ENCODE data around the gene TMEM132E. TPM values are rescaled to one million over a fixed set of nuclear protein-coding genes. Genes with fewer than 3 reads are reported as not detected.
A peak's percentile ranks its signal among the peaks of the same experiment; 100 is the strongest.

Gene TMEM132E
- total and polyA plus RNA-seq, 8 donors: 0.04 to 1.1 (median 0.10) TPM; not detected in 2

DNA sequence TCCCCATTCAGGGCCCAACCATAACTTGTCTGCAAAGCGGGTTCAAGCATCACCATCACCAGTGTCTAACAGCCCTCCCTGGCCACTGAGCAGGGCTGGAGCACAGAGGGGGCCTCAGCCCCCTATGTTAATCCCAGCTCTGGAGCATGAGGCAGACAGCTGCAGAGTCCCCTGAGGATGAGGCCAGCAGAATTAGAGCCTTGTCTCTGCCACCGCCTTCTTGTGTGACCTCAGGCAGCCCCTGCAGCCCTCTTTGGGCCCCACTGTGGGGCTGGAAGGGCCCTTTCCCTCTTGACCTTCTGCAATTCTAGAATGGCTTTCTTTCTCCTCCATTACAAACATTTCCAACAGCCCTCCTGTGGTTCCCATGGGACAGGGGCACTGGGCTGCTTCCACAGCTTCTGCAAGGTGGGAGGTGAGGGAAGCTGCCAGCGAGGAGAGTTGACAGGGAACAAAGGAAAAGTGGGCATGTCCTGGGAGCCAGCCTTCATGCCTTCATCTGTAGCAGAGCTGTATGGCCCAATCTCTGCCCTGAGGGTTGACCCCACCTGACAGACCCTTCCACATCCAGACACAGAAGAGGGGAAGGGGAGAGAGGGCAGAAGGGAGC lies 65.7 kb downstream of the TMEM132E start:
- Histone ChIP-seq H3K27me3 (no peaks in the 10 kb centered on the region), H3K4me1 (no peaks in the 10 kb centered on the region), H3K36me3 (no peaks in the 10 kb centered on the region), H3K27ac (no peak overlapping the region), H3K9me3 (no peaks in the 10 kb centered on the region), H3K4me3 (no peak overlapping the region)
- DNase-seq (no peak), FAIRE-seq (no peak), ATAC-seq (no peak)
- 60 to 64% methylated on average over 3 of the region's 3 CpGs for WGBS, 2 donors
- intact Hi-C loops (cut with DNase I): loop anchor here in 1 of 3 donors (10.0 kb wide), 1 partner anchor 220 kb away; no protein-coding TSS in a partner anchor
- TF ChIP-seq, protein P1, sequence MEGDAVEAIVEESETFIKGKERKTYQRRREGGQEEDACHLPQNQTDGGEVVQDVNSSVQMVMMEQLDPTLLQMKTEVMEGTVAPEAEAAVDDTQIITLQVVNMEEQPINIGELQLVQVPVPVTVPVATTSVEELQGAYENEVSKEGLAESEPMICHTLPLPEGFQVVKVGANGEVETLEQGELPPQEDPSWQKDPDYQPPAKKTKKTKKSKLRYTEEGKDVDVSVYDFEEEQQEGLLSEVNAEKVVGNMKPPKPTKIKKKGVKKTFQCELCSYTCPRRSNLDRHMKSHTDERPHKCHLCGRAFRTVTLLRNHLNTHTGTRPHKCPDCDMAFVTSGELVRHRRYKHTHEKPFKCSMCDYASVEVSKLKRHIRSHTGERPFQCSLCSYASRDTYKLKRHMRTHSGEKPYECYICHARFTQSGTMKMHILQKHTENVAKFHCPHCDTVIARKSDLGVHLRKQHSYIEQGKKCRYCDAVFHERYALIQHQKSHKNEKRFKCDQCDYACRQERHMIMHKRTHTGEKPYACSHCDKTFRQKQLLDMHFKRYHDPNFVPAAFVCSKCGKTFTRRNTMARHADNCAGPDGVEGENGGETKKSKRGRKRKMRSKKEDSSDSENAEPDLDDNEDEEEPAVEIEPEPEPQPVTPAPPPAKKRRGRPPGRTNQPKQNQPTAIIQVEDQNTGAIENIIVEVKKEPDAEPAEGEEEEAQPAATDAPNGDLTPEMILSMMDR (IDR thresholded peaks at IDR 0.05): no peak

DNA sequence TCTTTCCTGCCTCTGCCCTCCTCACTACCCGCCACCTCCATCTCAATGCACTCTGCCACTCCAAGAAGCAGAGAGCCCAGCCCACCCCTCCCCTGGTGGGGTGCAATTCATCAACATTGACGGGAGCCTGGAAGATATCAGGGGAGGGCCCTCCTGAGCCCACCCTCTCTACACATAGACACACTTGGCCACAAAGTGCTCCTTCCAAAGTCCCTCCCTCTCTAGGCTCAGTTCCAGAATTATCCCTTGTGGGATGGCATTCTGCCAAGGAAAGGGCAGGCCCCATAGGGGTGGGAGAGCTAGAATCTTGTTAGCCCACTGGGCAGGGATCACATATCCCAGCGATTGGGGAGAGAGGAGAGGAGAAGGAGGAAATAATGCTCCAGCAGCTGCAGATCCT lies 66.2 kb downstream of the TMEM132E start:
- 36 to 48% methylated on average over 2 to 3 of the region's 3 CpGs for WGBS, 2 donors
- no peak overlapping the region for H3K4me3 ChIP-seq
- intact Hi-C loops (cut with DNase I): loop anchor here in 1 of 3 donors (10.0 kb wide), 1 partner anchor 221 kb away; no protein-coding TSS in a partner anchor
- H3K27me3 ChIP-seq: no peaks in the 10 kb centered on the region
- no peak for DNase-seq
- peak in 1 of 4 donors; percentile 48 for ATAC-seq
- TF ChIP-seq, protein P1 (IDR thresholded peaks at IDR 0.05): no peak
- H3K36me3 ChIP-seq: no peaks in the 10 kb centered on the region
- no peak overlapping the region for H3K27ac ChIP-seq
- no peaks in the 10 kb centered on the region for H3K4me1 ChIP-seq
- H3K9me3 ChIP-seq: no peaks in the 10 kb centered on the region
- FAIRE-seq: no peak

DNA sequence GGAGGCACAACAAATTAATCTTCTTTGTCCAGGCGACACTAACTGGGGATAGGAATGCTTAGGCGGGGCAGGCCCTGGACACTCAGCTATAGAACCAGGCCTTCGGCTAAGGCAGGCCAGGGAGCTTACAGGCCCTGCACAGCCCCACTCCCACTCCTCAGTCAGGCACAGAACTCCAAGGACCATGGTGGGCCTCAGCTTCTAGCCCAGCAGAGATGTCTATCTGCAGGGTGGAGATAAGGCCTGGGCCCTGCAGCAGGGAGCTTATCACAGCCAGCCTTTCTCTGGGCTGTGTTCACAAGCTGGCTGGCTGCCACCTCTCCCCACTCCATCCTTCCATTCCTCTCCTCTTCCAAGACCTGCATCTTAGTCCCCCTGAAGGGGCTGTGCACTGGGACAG lies 68.1 kb downstream of the TMEM132E start:
- TF ChIP-seq, protein P1 (IDR thresholded peaks at IDR 0.05): no peak
- no peaks in the 10 kb centered on the region for H3K4me1 ChIP-seq
- 81 to 85% methylated on average over 3 of the region's 3 CpGs for WGBS, 2 donors
- no peak overlapping the region for H3K4me3 ChIP-seq
- no peaks in the 10 kb centered on the region for H3K27me3 ChIP-seq
- intact Hi-C loops (cut with DNase I): loop anchor here in 1 of 3 donors (10.0 kb wide), 1 partner anchor 223 kb away; no protein-coding TSS in a partner anchor
- no peak overlapping the region for H3K27ac ChIP-seq
- no peak for FAIRE-seq
- no peaks in the 10 kb centered on the region for H3K9me3 ChIP-seq
- ATAC-seq: no peak
- H3K36me3 ChIP-seq: no peaks in the 10 kb centered on the region
- DNase-seq: no peak

DNA sequence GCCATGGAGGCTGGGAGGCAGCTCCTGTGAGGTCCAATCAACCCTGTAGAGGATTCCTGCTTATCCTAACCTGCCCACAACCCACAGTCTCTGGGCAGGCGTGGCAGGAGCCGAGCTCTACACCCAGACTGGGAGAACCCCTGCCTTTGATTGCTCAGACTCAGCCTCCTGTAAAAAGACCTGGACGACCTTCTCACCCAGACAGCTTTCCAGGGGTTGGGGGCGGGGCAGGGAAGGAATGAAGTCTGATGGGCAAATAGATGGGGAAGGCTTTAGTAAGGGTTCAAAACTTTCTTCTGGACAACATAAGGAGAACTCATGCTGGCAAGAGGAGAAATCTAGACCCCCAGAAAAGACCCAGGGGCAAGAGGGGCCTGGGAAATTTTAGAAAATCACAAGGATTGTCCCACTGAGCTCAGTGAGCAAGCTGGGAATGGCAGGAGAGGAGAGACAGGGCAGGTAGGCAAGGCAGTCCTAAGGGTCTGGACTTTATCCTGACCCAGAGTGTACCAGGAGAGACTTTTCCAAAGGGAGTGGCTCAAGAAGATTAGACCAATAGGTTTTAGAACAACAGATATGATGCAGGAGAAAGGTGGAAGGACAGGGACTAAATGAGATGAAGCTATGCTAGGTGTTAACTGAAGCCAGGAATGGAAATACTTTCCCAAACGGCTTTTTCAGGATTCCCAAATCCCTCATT lies 70.8 kb downstream of the TMEM132E start:
- H3K27me3 ChIP-seq: no peaks in the 10 kb centered on the region
- H3K36me3 ChIP-seq: no peaks in the 10 kb centered on the region
- TF ChIP-seq, protein P1 (IDR thresholded peaks at IDR 0.05): no peak
- H3K4me1 ChIP-seq: no peaks in the 10 kb centered on the region
- FAIRE-seq (no peak), DNase-seq (no peak), ATAC-seq (no peak)
- intact Hi-C loops (cut with DNase I): no loop called here
- H3K9me3 ChIP-seq: no peaks in the 10 kb centered on the region
- WGBS, 2 donors: 47 to 51% methylated on average over 5 of the region's 5 CpGs
- no peak overlapping the region for H3K4me3 ChIP-seq
- H3K27ac ChIP-seq: no peak overlapping the region

DNA sequence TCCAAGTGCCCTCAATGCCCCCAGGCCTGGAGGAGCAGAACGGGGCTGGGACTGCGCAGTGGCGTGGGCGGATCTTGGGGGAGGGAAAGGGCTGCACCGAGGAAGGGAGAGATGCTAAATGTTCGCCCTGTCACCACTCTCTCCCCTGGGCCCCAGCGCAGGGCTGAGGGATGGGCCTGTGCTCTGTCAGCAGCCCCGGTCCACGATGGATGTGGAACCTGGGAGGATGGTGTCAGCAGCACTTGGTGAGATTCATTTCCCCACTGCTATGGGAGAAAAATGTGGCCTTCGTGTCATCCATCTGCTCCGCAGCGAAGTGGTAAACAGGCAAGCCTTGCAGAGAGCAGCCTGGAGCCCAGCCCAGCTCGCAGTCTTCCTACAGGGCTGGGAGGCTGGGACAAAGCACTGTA lies 72.0 kb downstream of the TMEM132E start:
- Histone ChIP-seq H3K36me3 (no peaks in the 10 kb centered on the region), H3K9me3 (no peaks in the 10 kb centered on the region), H3K4me3 (no peak overlapping the region), H3K27me3 (no peaks in the 10 kb centered on the region), H3K4me1 (no peaks in the 10 kb centered on the region), H3K27ac (no peak overlapping the region)
- DNase-seq (no peak), ATAC-seq (no peak), FAIRE-seq (no peak)
- WGBS, 2 donors: 51 to 57% methylated on average over 13 of the region's 13 CpGs
- intact Hi-C loops (cut with DNase I): no loop called here
- TF ChIP-seq, protein P1 (IDR thresholded peaks at IDR 0.05): no peak
